OCI-LY1 (cell line): ENCODE data around the gene PDE4D.

Experiments used
- H2AFZ ChIP-seq: fragments of 200-600 bp; sonication (generic), shearing (Covaris generic); 2 replicates; pipeline ENCODE4 v1.6.0; 2014; ENCODE audit warnings: antibody characterized with exemption, mild to moderate bottlenecking, low read length
- H3F3A ChIP-seq: fragments of 200-600 bp; sonication (generic), shearing (Covaris generic); 2 replicates; pipeline ENCODE4 v1.6.0; 2014; ENCODE audit warnings: mild to moderate bottlenecking, antibody characterized with exemption, low read length, moderate library complexity; ENCODE audit not compliant: insufficient read depth
- H3K27ac ChIP-seq: fragments of 200-600 bp; sonication (generic); 2 replicates; pipeline ENCODE4 v1.5.1; 2014; ENCODE audit warnings: low read length, mixed run types, mild to moderate bottlenecking, low read depth; ENCODE audit not compliant: poor library complexity, severe bottlenecking
- H3K27me3 ChIP-seq: fragments of 200-600 bp; sonication (generic); 2 replicates; pipeline ENCODE4 v1.6.0; 2014; ENCODE audit warnings: antibody characterized with exemption, mild to moderate bottlenecking, low read length, moderate library complexity; ENCODE audit not compliant: insufficient read depth
- H3K36me3 ChIP-seq: fragments of 200-600 bp; sonication (generic); 2 replicates; pipeline ENCODE4 v1.6.1; 2014; ENCODE audit warnings: mild to moderate bottlenecking, antibody characterized with exemption, low read length, moderate library complexity, mixed read lengths; ENCODE audit not compliant: insufficient read depth
- H3K4me1 ChIP-seq: fragments of 200-600 bp; sonication (generic); 2 replicates; pipeline ENCODE4 v1.5.1; 2014; ENCODE audit warnings: mild to moderate bottlenecking, low read length, moderate library complexity; ENCODE audit not compliant: insufficient read depth, severe bottlenecking
- H3K4me2 ChIP-seq: fragments of 200-600 bp; sonication (generic), shearing (Covaris generic); 2 replicates; pipeline ENCODE4 v1.6.1; 2014; ENCODE audit warnings: low read length
- H3K4me3 ChIP-seq: fragments of 200-600 bp; sonication (generic); 2 replicates; pipeline ENCODE4 v1.5.1; 2014; ENCODE audit warnings: low read length, low read depth, mild to moderate bottlenecking, mixed read lengths; ENCODE audit not compliant: poor library complexity, severe bottlenecking
- H3K79me2 ChIP-seq: fragments of 200-600 bp; shearing (Covaris generic); 2 replicates; pipeline ENCODE4 v1.6.1; 2016; ENCODE audit warnings: mixed run types, low read length, mixed read lengths; ENCODE audit not compliant: insufficient read depth
- H3K9ac ChIP-seq: fragments of 200-600 bp; sonication (generic), shearing (Covaris generic); 2 replicates; pipeline ENCODE4 v1.6.1; 2014; ENCODE audit warnings: mild to moderate bottlenecking, low read length, mixed read lengths
- H3K9me2 ChIP-seq: fragments of 200-600 bp; sonication (generic), shearing (Covaris generic); 2 replicates; pipeline ENCODE4 v1.6.1; 2014; ENCODE audit warnings: low read depth, mild to moderate bottlenecking, low read length, mixed read lengths
- H3K9me3 ChIP-seq: fragments of 200-600 bp; shearing (Covaris generic); 2 replicates; pipeline ENCODE4 v1.6.1; 2014; ENCODE audit warnings: low read length, mixed read lengths
- H4K20me1 ChIP-seq: fragments of 200-600 bp; sonication (generic), shearing (Covaris generic); 2 replicates; pipeline ENCODE4 v1.6.0; 2016; ENCODE audit warnings: mild to moderate bottlenecking, low read length; ENCODE audit not compliant: insufficient read depth
- EZH2 ChIP-seq: fragments of 200-600 bp; sonication (generic), shearing (Covaris generic); IDR thresholded peaks from 2 replicates; pipeline ENCODE4 v1.8.0; 2017; ENCODE audit warnings: borderline replicate concordance, mixed run types, mild to moderate bottlenecking, antibody characterized with exemption, low read length, moderate library complexity, mixed read lengths
- TF ChIP-seq, protein P1 (sequence below): fragments of 200-600 bp; sonication (generic), shearing (Covaris generic); IDR thresholded peaks from 2 replicates; pipeline ENCODE4 v1.5.1; 2017; ENCODE audit warnings: mild to moderate bottlenecking, antibody characterized with exemption, low read length, moderate library complexity, mixed read lengths

PDE4D gene

DNA sequence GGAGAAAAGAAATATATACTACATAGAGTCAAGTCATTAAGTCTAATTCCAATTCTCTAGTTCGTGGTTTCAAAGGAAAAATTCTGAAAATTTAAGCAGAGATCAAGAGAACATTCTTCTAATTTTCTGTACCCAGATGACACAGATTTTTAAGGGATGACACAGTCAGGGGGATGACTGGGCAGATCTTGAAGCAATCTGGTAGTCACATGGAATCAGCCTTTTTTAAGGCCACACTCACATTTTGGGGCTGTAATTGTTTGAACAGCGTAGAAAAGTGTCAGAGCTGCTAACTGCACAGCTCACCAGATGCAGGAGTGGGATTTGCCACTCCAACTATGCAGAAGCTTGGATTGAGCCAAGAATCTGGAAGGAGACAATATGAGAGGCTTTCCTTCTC lies 20.4 kb downstream of the PDE4D start:
- H3K9ac ChIP-seq, result no peak overlapping the region
- no peaks in the 10 kb centered on the region for H3F3A ChIP-seq
- no peaks in the 10 kb centered on the region for H3K4me1 ChIP-seq
- H2AFZ ChIP-seq, result no peak overlapping the region
- H4K20me1 ChIP-seq, result no peaks in the 10 kb centered on the region
- H3K4me2 ChIP-seq, result no peak overlapping the region
- no peak overlapping the region for H3K4me3 ChIP-seq
- TF ChIP-seq EZH2, result no peak
- TF ChIP-seq, protein P1, sequence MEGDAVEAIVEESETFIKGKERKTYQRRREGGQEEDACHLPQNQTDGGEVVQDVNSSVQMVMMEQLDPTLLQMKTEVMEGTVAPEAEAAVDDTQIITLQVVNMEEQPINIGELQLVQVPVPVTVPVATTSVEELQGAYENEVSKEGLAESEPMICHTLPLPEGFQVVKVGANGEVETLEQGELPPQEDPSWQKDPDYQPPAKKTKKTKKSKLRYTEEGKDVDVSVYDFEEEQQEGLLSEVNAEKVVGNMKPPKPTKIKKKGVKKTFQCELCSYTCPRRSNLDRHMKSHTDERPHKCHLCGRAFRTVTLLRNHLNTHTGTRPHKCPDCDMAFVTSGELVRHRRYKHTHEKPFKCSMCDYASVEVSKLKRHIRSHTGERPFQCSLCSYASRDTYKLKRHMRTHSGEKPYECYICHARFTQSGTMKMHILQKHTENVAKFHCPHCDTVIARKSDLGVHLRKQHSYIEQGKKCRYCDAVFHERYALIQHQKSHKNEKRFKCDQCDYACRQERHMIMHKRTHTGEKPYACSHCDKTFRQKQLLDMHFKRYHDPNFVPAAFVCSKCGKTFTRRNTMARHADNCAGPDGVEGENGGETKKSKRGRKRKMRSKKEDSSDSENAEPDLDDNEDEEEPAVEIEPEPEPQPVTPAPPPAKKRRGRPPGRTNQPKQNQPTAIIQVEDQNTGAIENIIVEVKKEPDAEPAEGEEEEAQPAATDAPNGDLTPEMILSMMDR, result no peak
- no peak overlapping the region for H3K27ac ChIP-seq
- H3K27me3 ChIP-seq, result no peaks in the 10 kb centered on the region
- no peaks in the 10 kb centered on the region for H3K9me2 ChIP-seq
- H3K36me3 ChIP-seq, result no peaks in the 10 kb centered on the region
- no peaks in the 10 kb centered on the region for H3K79me2 ChIP-seq
- no peaks in the 10 kb centered on the region for H3K9me3 ChIP-seq

GRCh38 chr5:59866661-59867060 lies 26.9 kb downstream of the PDE4D start:
- H3K9ac ChIP-seq, result no peak overlapping the region
- TF ChIP-seq, protein P1, result no peak
- TF ChIP-seq EZH2, result no peak
- H3F3A ChIP-seq, result no peaks in the 10 kb centered on the region
- H3K27me3 ChIP-seq, result no peaks in the 10 kb centered on the region
- H3K4me2 ChIP-seq, result no peak overlapping the region
- no peaks in the 10 kb centered on the region for H3K4me1 ChIP-seq
- H3K9me2 ChIP-seq, result no peaks in the 10 kb centered on the region
- no peaks in the 10 kb centered on the region for H4K20me1 ChIP-seq
- H3K9me3 ChIP-seq, result no peaks in the 10 kb centered on the region
- H3K36me3 ChIP-seq, result no peaks in the 10 kb centered on the region
- no peak overlapping the region for H2AFZ ChIP-seq
- no peak overlapping the region for H3K27ac ChIP-seq
- H3K4me3 ChIP-seq, result no peak overlapping the region
- no peaks in the 10 kb centered on the region for H3K79me2 ChIP-seq

GRCh38 chr5:59864718-59865117 lies 28.8 kb downstream of the PDE4D start:
- no peaks in the 10 kb centered on the region for H4K20me1 ChIP-seq
- TF ChIP-seq, protein P1, result no peak
- TF ChIP-seq EZH2, result no peak
- H3K27me3 ChIP-seq, result no peaks in the 10 kb centered on the region
- H3K9ac ChIP-seq, result no peak overlapping the region
- H2AFZ ChIP-seq, result no peak overlapping the region
- H3K36me3 ChIP-seq, result no peaks in the 10 kb centered on the region
- H3K27ac ChIP-seq, result no peak overlapping the region
- H3K79me2 ChIP-seq, result no peaks in the 10 kb centered on the region
- H3K4me1 ChIP-seq, result no peaks in the 10 kb centered on the region
- no peaks in the 10 kb centered on the region for H3K9me3 ChIP-seq
- no peak overlapping the region for H3K4me3 ChIP-seq
- no peaks in the 10 kb centered on the region for H3K9me2 ChIP-seq
- H3F3A ChIP-seq, result no peaks in the 10 kb centered on the region
- H3K4me2 ChIP-seq, result no peak overlapping the region
